OCI-LY7 (cell line): Measurements from ENCODE around the gene GNAZ. TPM values are rescaled to one million over a fixed set of nuclear protein-coding genes. Genes with fewer than 3 reads are reported as not detected.

ENCODE experiments used
- BruUV-seq: library from RNA; stranded (reverse); fragments of 400-500 nt; replicated peaks from 2 replicates; lab custom pipeline; 2021; lab: Mats Ljungman, UMichigan
- CTCF ChIA-PET: fragments of 300-600 bp; sonication (Branson Sonifier 250); formaldehyde crosslinking; loops from one replicate; lab custom pipeline; 2022; ENCODE audit warnings: antibody characterized with exemption; ENCODE audit not compliant: unreplicated experiment; lab: Charles Lee
- POLR2A ChIA-PET: fragments of 300-600 bp; sonication (Branson Sonifier 250); formaldehyde crosslinking; loops from one replicate; lab custom pipeline; 2022; ENCODE audit warnings: antibody characterized with exemption; lab: Charles Lee
- DNase-seq: peaks from one replicate; pipeline ENCODE4 v3.0.0-alpha.2; 2015; ENCODE audit warnings: low spot score
- H2AFZ ChIP-seq: fragments of 200-600 bp; sonication (generic), shearing (Covaris generic); 2 replicates; pipeline ENCODE4 v1.6.1; 2014; ENCODE audit warnings: mild to moderate bottlenecking, antibody characterized with exemption, low read length, moderate library complexity
- H3K27ac ChIP-seq: fragments of 200-600 bp; sonication (generic); 2 replicates; pipeline ENCODE4 v1.5.1; 2014; ENCODE audit warnings: mixed run types, low read depth, mild to moderate bottlenecking, moderate library complexity, low read length, inconsistent platforms; ENCODE audit not compliant: poor library complexity, severe bottlenecking
- H3K36me3 ChIP-seq: fragments of 200-600 bp; sonication (generic); 2 replicates; pipeline ENCODE4 v1.6.1; 2014; ENCODE audit warnings: mild to moderate bottlenecking, antibody characterized with exemption, low read length, moderate library complexity, mixed read lengths; ENCODE audit not compliant: insufficient read depth
- H3K4me1 ChIP-seq: fragments of 200-600 bp; sonication (generic); 2 replicates; pipeline ENCODE4 v1.5.1; 2014; ENCODE audit warnings: mild to moderate bottlenecking, low read length; ENCODE audit not compliant: insufficient read depth, poor library complexity, severe bottlenecking
- H3K4me2 ChIP-seq: fragments of 200-600 bp; sonication (generic); 2 replicates; pipeline ENCODE4 v1.6.1; 2014; ENCODE audit warnings: mild to moderate bottlenecking, low read length
- H3K4me3 ChIP-seq: fragments of 200-600 bp; sonication (generic); 2 replicates; pipeline ENCODE4 v1.5.1; 2014; ENCODE audit warnings: mild to moderate bottlenecking, low read depth, low read length; ENCODE audit not compliant: poor library complexity, severe bottlenecking
- H3K79me2 ChIP-seq: fragments of 200-600 bp; sonication (generic); 2 replicates; pipeline ENCODE4 v1.6.1; 2016; ENCODE audit warnings: low read depth, mild to moderate bottlenecking, low read length, moderate library complexity, mixed read lengths; ENCODE audit not compliant: insufficient read depth
- H3K9me2 ChIP-seq: fragments of 200-600 bp; sonication (generic); 2 replicates; pipeline ENCODE4 v1.6.1; 2016; ENCODE audit warnings: mild to moderate bottlenecking, low read length, mixed read lengths; ENCODE audit not compliant: insufficient read depth
- H3K9me3 ChIP-seq: fragments of 200-600 bp; sonication (generic); 2 replicates; pipeline ENCODE4 v1.6.1; 2014; ENCODE audit warnings: mild to moderate bottlenecking, mixed run types, low read length, mixed read lengths
- H4K20me1 ChIP-seq: fragments of 200-600 bp; sonication (generic); 2 replicates; pipeline ENCODE4 v1.6.1; 2014; ENCODE audit warnings: mild to moderate bottlenecking, antibody characterized with exemption, low read length, moderate library complexity, mixed read lengths; ENCODE audit not compliant: insufficient read depth
- EZH2phosphoT487 ChIP-seq: fragments of 200-600 bp; sonication (generic); IDR thresholded peaks from 2 replicates; pipeline ENCODE4 v1.6.1; 2018; ENCODE audit warnings: low read depth, borderline replicate concordance, mild to moderate bottlenecking, mixed run types, antibody characterized with exemption, low read length, moderate library complexity, mixed read lengths
- intact Hi-C: fragments of 100-400 bp; cut with micrococcal nuclease; formaldehyde crosslinking; loops from one replicate; pipeline ENCODE4 v1.10.0; 2022; ENCODE audit not compliant: unreplicated experiment
- total RNA-seq, 2 experiments: library from RNA; depleted of rRNA in 1 of 2; stranded (reverse); fragments of >200 nt in 1 of 2; shearing (Covaris generic) in 1 of 2; gene quantifications; 2 replicates each; pipeline ENCODE4 v1.2.3, GENCODE V29; 2014 to 2022
- TF ChIP-seq, protein P1 (sequence below): fragments of 200-600 bp; sonication (generic); conservative IDR thresholded peaks from 2 replicates; pipeline ENCODE4 v1.5.1; 2014; ENCODE audit warnings: mild to moderate bottlenecking, antibody characterized with exemption, low read length, moderate library complexity, mixed read lengths

Gene GNAZ
- total RNA-seq, 2 experiments from 2014 or later = 38.5 to 46.4 TPM

DNA sequence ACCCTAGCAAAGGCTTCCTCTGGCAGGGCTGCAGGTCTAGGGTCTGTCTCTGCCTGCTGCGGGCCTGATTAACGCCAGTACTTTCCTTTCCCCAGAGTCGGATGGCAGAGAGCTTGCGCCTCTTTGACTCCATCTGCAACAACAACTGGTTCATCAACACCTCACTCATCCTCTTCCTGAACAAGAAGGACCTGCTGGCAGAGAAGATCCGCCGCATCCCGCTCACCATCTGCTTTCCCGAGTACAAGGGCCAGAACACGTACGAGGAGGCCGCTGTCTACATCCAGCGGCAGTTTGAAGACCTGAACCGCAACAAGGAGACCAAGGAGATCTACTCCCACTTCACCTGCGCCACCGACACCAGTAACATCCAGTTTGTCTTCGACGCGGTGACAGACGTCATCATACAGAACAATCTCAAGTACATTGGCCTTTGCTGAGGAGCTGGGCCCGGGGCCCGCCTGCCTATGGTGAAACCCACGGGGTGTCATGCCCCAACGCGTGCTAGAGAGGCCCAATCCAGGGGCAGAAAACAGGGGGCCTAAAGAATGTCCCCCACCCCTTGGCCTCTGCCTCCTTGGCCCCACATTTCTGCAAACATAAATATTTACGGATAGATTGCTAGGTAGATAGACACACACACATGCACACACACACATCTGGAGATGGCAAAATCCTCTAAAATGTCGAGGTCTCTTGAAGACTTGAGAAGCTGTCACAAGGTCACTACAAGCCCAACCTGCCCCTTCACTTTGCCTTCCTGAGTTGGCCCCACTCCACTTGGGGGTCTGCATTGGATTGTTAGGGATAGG lies 52.9 kb downstream of the GNAZ start:
- POLR2A ChIA-PET = no interaction called here
- Histone ChIP-seq H3K4me2 (no peak overlapping the region), H3K27ac (no peak overlapping the region), H2AFZ (no peak overlapping the region), H4K20me1 (no peaks in the 10 kb centered on the region), H3K9me2 (no peaks in the 10 kb centered on the region), H3K9me3 (no peaks in the 10 kb centered on the region), H3K4me1 (peaks cover 7% of the 10 kb centered on the region), H3K4me3 (no peak overlapping the region), H3K36me3 (peaks cover 19% of the 10 kb centered on the region; the same call in 1 of the 2 replicates), H3K79me2 (no peaks in the 10 kb centered on the region)
- intact Hi-C loops = loop anchor here (10.0 kb wide), 1 partner anchor 318 kb away; no protein-coding TSS in a partner anchor
- DNase-seq = no peak
- CTCF ChIA-PET = no interaction called here
- no peak for TF ChIP-seq EZH2phosphoT487
- TF ChIP-seq, protein P1, sequence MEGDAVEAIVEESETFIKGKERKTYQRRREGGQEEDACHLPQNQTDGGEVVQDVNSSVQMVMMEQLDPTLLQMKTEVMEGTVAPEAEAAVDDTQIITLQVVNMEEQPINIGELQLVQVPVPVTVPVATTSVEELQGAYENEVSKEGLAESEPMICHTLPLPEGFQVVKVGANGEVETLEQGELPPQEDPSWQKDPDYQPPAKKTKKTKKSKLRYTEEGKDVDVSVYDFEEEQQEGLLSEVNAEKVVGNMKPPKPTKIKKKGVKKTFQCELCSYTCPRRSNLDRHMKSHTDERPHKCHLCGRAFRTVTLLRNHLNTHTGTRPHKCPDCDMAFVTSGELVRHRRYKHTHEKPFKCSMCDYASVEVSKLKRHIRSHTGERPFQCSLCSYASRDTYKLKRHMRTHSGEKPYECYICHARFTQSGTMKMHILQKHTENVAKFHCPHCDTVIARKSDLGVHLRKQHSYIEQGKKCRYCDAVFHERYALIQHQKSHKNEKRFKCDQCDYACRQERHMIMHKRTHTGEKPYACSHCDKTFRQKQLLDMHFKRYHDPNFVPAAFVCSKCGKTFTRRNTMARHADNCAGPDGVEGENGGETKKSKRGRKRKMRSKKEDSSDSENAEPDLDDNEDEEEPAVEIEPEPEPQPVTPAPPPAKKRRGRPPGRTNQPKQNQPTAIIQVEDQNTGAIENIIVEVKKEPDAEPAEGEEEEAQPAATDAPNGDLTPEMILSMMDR = no peak
- no TSS peak for BruUV-seq

DNA sequence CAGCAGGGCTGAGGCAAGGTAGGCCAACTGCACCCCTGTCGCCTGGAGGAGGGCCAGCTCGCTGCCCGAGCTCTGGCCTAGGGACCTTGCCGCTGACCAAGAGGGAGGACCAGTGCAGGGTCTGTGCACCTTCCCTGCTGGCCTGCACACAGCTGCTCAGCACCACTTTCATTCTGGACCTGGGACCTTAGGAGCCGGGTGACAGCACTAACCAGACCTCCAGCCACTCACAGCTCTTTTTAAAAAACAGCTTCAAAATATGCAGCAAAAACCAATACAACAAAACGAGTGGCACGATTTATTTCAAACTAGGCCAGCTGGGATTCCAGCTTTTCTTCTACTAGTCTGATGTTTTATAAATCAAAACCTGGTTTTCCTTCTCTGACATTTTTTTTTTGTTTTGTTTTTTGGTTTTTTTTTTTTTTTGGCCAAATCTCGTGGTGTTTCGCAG lies 53.5 kb downstream of the GNAZ start:
- H3K79me2 ChIP-seq = no peaks in the 10 kb centered on the region
- no peak overlapping the region for H3K4me3 ChIP-seq
- no peaks in the 10 kb centered on the region for H3K9me3 ChIP-seq
- ChIA-PET CTCF (no interaction called here), POLR2A (no interaction called here)
- H3K27ac ChIP-seq = no peak overlapping the region
- intact Hi-C loops = loop anchor here (10.0 kb wide), 1 partner anchor 319 kb away; no protein-coding TSS in a partner anchor
- H3K4me2 ChIP-seq = no peak overlapping the region
- H3K4me1 ChIP-seq = peaks cover 13% of the 10 kb centered on the region
- H3K9me2 ChIP-seq = no peaks in the 10 kb centered on the region
- TF ChIP-seq EZH2phosphoT487 = no peak
- TF ChIP-seq, protein P1 = no peak
- H2AFZ ChIP-seq = no peak overlapping the region
- BruUV-seq = no TSS peak
- H3K36me3 ChIP-seq = peaks cover 19% of the 10 kb centered on the region; the same call in 1 of the 2 replicates
- H4K20me1 ChIP-seq = no peaks in the 10 kb centered on the region
- DNase-seq = no peak
